Measurements from ENCODE around the gene DEFB132.

DNA sequence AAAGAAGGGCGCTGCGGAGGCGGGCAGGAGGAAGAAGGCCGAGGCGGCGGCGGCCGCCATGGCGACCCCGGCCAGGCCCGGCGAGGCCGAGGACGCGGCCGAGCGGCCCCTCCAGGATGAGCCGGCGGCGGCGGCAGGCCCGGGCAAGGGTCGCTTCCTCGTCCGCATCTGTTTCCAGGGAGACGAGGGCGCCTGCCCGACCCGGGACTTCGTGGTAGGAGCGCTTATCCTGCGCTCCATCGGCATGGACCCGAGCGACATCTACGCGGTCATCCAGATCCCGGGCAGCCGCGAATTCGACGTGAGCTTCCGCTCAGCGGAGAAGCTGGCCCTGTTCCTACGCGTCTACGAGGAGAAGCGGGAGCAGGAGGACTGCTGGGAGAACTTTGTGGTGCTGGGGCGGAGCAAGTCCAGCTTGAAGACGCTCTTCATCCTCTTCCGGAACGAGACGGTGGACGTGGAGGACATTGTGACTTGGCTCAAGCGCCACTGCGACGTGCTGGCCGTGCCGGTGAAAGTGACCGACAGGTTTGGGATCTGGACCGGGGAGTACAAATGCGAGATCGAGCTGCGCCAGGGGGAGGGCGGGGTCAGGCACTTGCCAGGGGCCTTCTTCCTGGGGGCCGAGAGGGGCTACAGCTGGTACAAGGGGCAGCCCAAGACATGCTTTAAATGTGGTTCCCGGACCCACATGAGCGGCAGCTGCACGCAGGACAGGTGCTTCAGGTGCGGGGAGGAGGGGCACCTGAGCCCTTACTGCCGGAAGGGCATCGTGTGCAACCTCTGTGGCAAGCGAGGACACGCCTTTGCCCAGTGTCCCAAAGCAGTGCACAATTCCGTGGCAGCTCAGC is 40.6 kb downstream of the DEFB132 start:
- TF ChIP-seq EZH2 (IDR thresholded peaks at IDR 0.05; ENCODE audit: insufficient read depth, poor library complexity, severe bottlenecking) (no peak), EZH2phosphoT487 (IDR thresholded peaks at IDR 0.05; ENCODE audit: insufficient read depth, low read depth) (no peak)
